BJ (cell line): ENCODE measurements around the gene KIF1A. TPM values are rescaled to one million over a fixed set of nuclear protein-coding genes. Genes with fewer than 3 reads are reported as not detected.
"Not testable (repeated sequence)": the region's sequence is repeated elsewhere in the genome, so short reads cannot be mapped to it uniquely, and the experiment has no call there.

ENCODE experiments used
- CTCF ChIA-PET: fragments of 350-600 bp; formaldehyde crosslinking; extraction: SDS; loops from one replicate; lab custom pipeline; 2021; ENCODE audit warnings: antibody characterized with exemption, inconsistent platforms; lab: Yijun Ruan, JAX
- POLR2A ChIA-PET: fragments of 300-600 bp; sonication (Branson Sonifier 250); formaldehyde crosslinking; extraction: SDS; loops from one replicate; lab custom pipeline; 2021; ENCODE audit warnings: antibody characterized with exemption; lab: Charles Lee
- DNase-seq: peaks from one replicate; pipeline ENCODE4 v3.0.0-alpha.2; 2011; ENCODE audit warnings: low read depth
- H3K27me3 ChIP-seq: 2 replicates; pipeline ENCODE4 v1.6.0; 2011; ENCODE audit warnings: low read length; ENCODE audit not compliant: control insufficient read depth, insufficient read depth
- H3K36me3 ChIP-seq: 2 replicates; pipeline ENCODE4 v1.5.1; 2011; ENCODE audit warnings: low read length; ENCODE audit not compliant: control insufficient read depth, insufficient read depth
- H3K4me3 ChIP-seq: 2 replicates; pipeline ENCODE4 v1.5.1; 2011; ENCODE audit warnings: low read depth, mild to moderate bottlenecking, control low read depth, low read length
- polyA plus RNA-seq: library from polyadenylated mRNA; depleted of rRNA; stranded (reverse); fragments of >200 nt; gene quantifications from 2 replicates; pipeline ENCODE4 v1.2.3, GENCODE V29; 2011
- TF ChIP-seq, protein P1 (sequence below): IDR thresholded peaks from 2 replicates; pipeline ENCODE4 v1.5.1; 2011; ENCODE audit warnings: low read depth, mild to moderate bottlenecking, control low read depth, inconsistent platforms, low read length, moderate library complexity; ENCODE audit not compliant: insufficient read depth

KIF1A gene
- polyA plus RNA-seq, 1 experiment: 0.01 TPM

DNA sequence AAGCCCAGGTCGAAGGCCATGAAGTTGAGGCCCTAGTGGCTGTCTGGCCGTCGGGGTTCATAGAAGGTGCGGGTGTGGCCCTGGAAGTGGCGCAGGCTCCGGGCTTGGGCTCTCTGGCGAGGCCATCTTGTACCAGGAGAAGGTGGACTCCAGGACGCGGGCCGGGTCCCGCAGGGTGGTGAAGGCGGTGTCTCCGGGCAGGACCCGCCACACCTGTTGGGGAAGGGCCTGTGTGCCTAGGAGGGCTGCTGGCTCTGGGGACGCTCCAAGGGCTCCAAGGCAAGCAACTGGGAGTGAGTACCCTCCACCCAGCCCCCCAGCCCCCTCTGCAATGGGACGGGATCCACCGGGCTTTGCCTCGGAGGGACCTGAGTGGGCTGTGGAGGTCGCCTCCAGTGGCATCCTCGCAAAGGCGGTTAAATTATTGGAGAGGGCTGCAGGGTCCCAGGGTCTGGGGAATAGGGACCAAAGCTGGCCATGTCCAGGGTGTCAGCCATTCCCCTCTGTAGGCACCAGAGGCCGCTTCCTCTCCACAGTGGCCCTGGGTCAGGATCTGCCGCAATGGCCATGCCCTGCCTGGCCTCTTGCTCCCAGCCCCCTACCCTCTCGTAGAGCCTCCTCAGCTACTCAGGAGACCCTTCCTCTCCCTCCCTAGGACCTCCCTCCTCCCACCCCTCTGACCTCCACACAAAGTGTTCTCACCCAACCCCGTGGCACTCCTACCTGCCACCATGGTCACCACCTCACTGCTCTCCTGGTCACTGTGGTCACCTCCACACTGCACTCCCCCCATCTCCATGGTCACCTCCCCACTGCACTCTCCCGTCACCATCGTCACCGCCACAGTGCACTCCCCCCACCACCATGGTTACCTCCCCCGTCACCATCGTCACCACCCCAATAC lies 118.0 kb downstream of the KIF1A start:
- no peak for DNase-seq
- TF ChIP-seq, protein P1, sequence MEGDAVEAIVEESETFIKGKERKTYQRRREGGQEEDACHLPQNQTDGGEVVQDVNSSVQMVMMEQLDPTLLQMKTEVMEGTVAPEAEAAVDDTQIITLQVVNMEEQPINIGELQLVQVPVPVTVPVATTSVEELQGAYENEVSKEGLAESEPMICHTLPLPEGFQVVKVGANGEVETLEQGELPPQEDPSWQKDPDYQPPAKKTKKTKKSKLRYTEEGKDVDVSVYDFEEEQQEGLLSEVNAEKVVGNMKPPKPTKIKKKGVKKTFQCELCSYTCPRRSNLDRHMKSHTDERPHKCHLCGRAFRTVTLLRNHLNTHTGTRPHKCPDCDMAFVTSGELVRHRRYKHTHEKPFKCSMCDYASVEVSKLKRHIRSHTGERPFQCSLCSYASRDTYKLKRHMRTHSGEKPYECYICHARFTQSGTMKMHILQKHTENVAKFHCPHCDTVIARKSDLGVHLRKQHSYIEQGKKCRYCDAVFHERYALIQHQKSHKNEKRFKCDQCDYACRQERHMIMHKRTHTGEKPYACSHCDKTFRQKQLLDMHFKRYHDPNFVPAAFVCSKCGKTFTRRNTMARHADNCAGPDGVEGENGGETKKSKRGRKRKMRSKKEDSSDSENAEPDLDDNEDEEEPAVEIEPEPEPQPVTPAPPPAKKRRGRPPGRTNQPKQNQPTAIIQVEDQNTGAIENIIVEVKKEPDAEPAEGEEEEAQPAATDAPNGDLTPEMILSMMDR: no peak
- Histone ChIP-seq H3K36me3 (no peaks in the 10 kb centered on the region), H3K4me3 (no peak overlapping the region), H3K27me3 (peaks cover 6% of the 10 kb centered on the region)
- CTCF ChIA-PET: interaction anchor here (1.0 kb wide), 1 partner anchor 188 kb away, joined by 4 read pairs; no protein-coding TSS in a partner anchor
- POLR2A ChIA-PET: no interaction called here

DNA sequence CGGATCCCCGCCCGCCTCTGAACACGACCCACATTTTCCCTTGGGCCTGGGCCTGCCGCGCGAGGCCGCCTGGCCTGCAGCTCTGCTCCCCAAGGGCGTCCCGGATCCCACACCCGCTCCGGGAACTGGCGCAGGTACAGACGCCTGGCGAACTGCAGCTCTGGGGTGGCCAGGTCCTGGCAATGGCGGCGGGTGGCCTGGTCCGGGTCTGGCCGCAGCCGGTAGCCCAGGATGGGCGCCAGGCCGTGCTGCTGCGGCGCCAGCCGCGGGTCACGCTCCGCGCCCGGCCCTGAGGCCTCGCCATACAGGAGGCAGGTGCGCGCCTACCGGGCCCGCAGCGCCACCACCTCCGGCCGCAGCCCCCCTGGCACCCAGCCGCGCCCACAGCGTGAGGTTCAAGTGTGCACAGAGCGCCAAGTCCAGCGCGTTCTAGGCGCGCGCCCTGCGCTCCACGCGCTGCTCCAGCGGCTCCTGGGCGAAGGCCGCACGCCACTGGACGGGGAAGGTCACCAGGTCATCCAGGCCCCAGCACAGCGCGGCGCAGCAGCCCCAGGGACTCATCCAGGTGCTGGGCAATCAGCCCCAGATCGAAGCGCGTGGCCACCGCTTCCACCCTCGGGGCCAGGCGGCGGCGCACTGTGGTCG lies 118.8 kb downstream of the KIF1A start:
- TF ChIP-seq, protein P1: no peak
- Histone ChIP-seq H3K36me3 (no peaks in the 10 kb centered on the region), H3K27me3 (peaks cover 2% of the 10 kb centered on the region), H3K4me3 (no peak overlapping the region)
- CTCF ChIA-PET: no interaction called here
- POLR2A ChIA-PET: no interaction called here
- DNase-seq: no peak

DNA sequence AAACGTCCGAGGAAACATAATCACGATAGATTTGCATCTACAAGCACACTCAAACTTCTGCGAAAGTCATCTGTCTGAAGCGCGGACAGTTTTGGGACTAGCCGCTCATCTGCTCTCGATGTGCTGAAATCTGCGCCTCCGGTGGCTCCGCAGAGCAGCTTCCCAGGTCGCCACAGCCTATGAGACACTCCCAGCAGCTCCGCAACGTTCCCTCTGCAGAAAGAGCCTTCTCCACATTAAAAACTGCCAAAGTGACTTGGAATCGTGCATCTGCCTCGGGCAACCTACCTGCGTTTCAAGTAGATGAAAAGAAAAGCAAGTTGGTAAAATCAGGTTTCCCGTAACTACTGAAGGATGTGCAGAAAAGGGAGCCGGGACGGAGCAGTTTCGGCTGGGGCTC lies 119.4 kb downstream of the KIF1A start:
- H3K27me3 ChIP-seq, H3K36me3 ChIP-seq, CTCF ChIA-PET, H3K4me3 ChIP-seq, DNase-seq, POLR2A ChIA-PET: not testable (repeated sequence)

DNA sequence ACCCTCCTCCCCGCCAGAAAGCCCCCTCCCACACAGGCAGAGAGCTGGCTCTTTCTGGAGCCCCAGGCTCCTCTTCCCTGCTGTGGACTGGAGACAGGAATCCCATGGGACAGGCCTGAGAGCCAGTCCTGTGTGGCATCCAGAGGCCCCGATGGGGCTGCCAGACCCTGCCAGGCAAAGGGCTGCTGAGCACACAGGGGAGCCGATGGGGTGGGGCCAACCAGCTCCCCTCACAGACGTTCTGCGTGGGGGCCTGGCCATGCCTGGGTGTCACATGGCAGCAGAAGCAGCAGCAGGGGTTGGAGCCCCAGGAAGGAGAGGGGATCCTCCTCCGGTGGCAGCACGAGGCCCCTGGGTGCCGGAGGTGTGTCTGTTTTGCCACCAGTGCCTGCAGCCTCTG lies 120.2 kb downstream of the KIF1A start:
- H3K36me3 ChIP-seq, H3K4me3 ChIP-seq, H3K27me3 ChIP-seq, POLR2A ChIA-PET, DNase-seq: not testable (repeated sequence)
- CTCF ChIA-PET: interaction anchor here (0.6 kb wide), 2 partner anchors 186 to 681 kb away, joined by 3 read pairs; no protein-coding TSS in a partner anchor

DNA sequence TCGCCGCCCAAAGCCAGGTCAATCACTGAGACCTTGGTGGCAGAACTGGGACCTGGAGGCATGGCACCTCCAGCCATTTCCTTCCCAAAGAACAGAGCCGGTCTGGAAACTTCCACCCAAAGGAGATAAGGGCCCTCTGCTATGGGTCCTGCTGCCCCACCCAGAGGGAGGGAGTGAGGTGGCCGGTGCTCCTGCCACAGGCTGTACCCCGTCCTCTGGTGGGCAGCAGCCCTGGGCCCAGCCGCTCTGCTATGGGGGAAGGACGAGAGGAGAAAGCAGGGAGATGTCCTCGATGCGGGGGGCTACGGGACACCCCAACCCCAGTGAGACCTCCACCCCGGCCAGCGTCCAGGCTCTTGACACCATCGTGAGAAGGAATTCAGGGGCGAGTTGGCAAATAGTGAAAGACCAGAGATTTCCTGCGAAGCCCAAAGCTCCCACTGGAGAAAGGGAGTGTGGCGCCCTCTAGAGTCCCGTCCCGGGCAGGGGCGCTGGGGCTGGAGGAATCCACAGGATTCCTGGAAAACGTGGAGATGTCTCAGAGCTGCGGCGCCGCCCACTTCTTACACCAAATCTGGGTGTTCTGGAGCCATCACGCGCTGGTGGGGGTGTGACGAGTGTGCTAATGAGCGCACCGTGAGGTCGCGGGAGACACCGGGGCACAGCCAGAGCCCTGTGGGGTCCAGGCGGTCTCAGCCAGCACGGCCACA lies 121.0 kb downstream of the KIF1A start:
- H3K4me3 ChIP-seq, H3K36me3 ChIP-seq, DNase-seq, H3K27me3 ChIP-seq, CTCF ChIA-PET, POLR2A ChIA-PET: not testable (repeated sequence)

DNA sequence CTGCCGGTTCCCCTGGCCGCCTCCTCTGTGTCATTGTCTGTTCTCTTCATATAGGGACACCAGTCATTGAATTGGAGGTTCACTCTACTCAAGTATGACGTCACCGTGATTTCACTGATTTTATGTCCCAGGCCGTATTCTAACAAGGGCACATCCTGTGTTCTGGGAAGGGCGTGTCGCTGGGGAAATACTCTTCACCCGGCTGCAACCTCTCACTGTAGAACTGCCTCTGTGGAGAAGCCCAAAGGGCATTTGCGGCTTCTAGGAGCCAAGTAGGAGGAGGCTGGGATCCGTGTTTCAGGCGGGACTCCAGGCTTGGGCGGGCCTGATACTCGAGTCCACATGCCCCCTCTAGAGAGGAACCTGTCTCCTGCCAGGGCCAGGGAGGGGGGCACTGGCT lies 123.5 kb downstream of the KIF1A start:
- H3K27me3 ChIP-seq, DNase-seq, CTCF ChIA-PET, H3K36me3 ChIP-seq, POLR2A ChIA-PET, H3K4me3 ChIP-seq: not testable (repeated sequence)

DNA sequence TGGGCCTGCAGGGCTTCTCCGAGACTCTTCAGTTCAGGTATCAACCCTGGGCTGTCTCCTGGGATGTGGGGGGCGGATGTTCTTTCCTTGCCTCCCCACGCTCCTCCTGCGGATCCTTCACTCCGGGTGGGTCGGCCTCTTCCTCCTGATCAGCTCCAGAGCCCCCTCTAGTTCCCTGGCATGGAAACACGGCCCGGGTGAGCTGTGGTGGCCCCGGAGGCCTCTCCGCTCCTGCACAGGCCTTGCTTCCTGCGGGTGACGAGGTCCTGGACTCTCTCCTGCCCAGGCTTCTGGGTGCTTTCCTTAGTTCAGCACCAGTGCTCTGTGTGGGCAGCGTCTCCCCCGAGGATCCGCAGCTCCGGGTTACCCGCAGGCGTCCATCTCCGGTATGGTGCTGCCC lies 124.4 kb downstream of the KIF1A start:
- H3K4me3 ChIP-seq, H3K27me3 ChIP-seq, CTCF ChIA-PET, DNase-seq, H3K36me3 ChIP-seq, POLR2A ChIA-PET: not testable (repeated sequence)

DNA sequence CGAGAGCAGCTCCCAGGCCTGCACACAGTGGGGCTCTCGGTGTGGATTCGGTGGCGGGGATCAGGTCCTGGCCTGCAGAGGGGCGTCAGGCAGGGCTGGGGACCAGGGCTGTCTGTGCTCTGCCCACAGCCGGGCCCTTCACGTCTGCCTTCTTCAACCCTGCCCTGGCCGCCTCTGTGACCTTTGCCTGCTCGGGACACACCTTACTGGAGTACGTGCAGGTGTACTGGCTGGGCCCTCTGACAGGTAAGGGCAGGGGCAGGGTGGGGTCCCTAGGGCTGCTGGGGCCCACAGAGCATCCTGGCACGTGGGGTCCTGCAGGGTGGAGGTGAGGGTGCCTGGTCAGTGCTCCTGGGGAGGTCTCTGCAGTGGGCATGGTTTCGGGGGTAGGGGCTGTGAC lies 125.7 kb downstream of the KIF1A start:
- H3K27me3 ChIP-seq, POLR2A ChIA-PET, H3K36me3 ChIP-seq, H3K4me3 ChIP-seq, DNase-seq, CTCF ChIA-PET: not testable (repeated sequence)

DNA sequence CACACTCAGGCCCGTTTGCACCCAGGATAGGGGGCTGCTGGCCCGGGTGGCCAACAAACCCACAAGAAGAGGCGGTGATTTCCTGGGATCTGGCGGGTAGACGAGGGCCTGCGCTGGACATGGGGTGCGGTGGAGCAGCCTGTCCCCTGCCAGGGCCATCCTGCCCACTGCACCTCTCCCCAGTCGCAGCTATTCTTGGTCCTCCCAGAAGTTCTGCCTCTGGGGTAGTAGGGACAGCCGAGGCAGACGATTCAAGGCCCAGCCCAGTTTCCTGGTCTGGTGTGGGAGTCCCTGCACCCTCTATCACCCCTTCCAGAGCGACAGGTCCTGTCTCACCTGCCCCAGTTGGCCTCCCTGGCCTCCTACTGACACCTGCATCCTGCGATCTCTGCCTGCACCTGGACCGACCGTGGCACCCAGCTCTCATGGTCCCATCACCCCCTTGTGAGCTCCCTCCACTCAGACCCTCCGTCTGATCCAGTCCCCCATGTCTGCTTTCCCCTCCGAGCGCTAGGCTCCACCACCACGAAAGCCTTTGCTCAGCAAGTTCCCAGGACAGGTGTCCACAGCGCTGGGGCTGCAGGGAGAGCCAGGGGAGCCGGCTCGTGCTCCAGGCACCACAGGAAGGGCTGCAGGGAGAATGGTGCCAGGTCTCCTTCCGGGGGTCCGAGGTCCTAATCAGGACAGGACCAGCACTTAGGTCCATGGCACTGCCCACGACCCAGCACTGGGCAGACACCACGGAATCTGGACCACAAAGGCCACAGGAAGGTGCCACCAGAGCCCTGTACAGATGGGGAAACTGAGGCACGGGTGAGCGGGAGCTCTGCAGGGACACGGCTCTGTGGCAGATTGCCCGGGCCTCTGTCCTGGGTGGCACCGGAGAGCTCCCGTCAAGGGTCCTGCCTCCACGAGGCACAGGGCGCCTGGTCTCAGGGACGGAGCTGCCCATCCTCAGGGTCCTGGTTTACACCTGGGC lies 127.1 kb downstream of the KIF1A start:
- CTCF ChIA-PET, DNase-seq, POLR2A ChIA-PET, H3K4me3 ChIP-seq, H3K27me3 ChIP-seq, H3K36me3 ChIP-seq: not testable (repeated sequence)
